HCT116 (cell line): Measurements from ENCODE around the gene TNNI2. TPM values are rescaled to one million over a fixed set of nuclear protein-coding genes. Genes with fewer than 3 reads are reported as not detected.

Experiments
- ATAC-seq: fragments of 200-7000 bp; cut with Tn5 transposase; 2 replicates; pipeline ENCODE4 v1.9.1; 2020; ENCODE audit warnings: mild to moderate bottlenecking, moderate library complexity
- BruUV-seq: library from RNA; stranded (reverse); fragments of 400-500 nt; replicated peaks from 2 replicates; lab custom pipeline; 2021; lab: Mats Ljungman, UMichigan
- CTCF ChIA-PET: fragments of 300-600 bp; sonication (Branson Sonifier 250); formaldehyde crosslinking; loops from one replicate; lab custom pipeline; 2021; ENCODE audit warnings: antibody characterized with exemption; lab: Charles Lee
- POLR2A ChIA-PET: fragments of 300-600, 350-600 bp; sonication (Branson Sonifier 250); formaldehyde crosslinking; loops from one replicate; lab custom pipeline; 2021; ENCODE audit warnings: antibody characterized with exemption; lab: Charles Lee
- RAD21 ChIA-PET, 2 experiments: fragments of 300-600 bp; sonication (Branson Sonifier 250); formaldehyde crosslinking; loops; one replicate each; lab custom pipeline; 2023; ENCODE audit warnings: low total read pairs in 2 of 2; ENCODE audit not compliant: uncharacterized antibody in 2 of 2, unreplicated experiment in 2 of 2, low non-redundant PET in 1 of 2; lab: Charles Lee
- DNase-seq: peaks from one replicate; pipeline ENCODE4 v3.0.0-alpha.2; 2010; ENCODE audit warnings: low read depth, low spot score
- H2AFZ ChIP-seq: fragments of 200-600 bp; shearing (Covaris generic), sonication (generic); 2 replicates; pipeline ENCODE4 v1.6.1; 2017; ENCODE audit warnings: low read depth, mixed run types, mixed read lengths, antibody characterized with exemption, low read length; ENCODE audit not compliant: poor library complexity, severe bottlenecking
- H3K27ac ChIP-seq: 2 replicates; pipeline ENCODE4 v1.5.1; 2012; ENCODE audit warnings: low read depth, low read length
- H3K27me3 ChIP-seq: fragments of 200-600 bp; sonication (generic); 2 replicates; pipeline ENCODE4 v1.6.1; 2016; ENCODE audit warnings: mixed run types, low read length, mixed read lengths; ENCODE audit not compliant: insufficient read depth
- H3K36me3 ChIP-seq, 2 experiments: fragments of 200-500 bp in 1 of 2; fragments of 200-600 bp in 1 of 2; sonication (Bioruptor generic) in 1 of 2; sonication (generic) in 1 of 2; 2 replicates each; pipeline versions ENCODE4 v1.5.1 to v1.6.1; 2014 to 2016; ENCODE audit warnings: low read length in 2 of 2, inconsistent platforms in 1 of 2, mixed read lengths in 1 of 2, mixed run types in 1 of 2; ENCODE audit not compliant: insufficient read depth in 2 of 2, control insufficient read depth in 1 of 2
- H3K4me1 ChIP-seq, 2 experiments: fragments of 200-600 bp in 1 of 2; sonication (generic) in 1 of 2; 2 replicates each; pipeline versions ENCODE4 v1.5.1 to v1.6.1; 2012 to 2017; ENCODE audit warnings: low read length in 2 of 2, inconsistent platforms in 1 of 2, mild to moderate bottlenecking in 1 of 2, mixed read lengths in 1 of 2, mixed run types in 1 of 2, moderate library complexity in 1 of 2; ENCODE audit not compliant: insufficient read depth in 2 of 2, control insufficient read depth in 1 of 2
- H3K4me2 ChIP-seq: fragments of 200-600 bp; sonication (generic); 2 replicates; pipeline ENCODE4 v1.6.1; 2017; ENCODE audit warnings: mixed run types, low read length, mixed read lengths
- H3K4me3 ChIP-seq, 2 experiments: fragments of 200-600 bp in 1 of 2; sonication (generic) in 1 of 2; replicated peaks in 1 of 2; 2 replicates each; pipeline ENCODE4 v1.5.1; 2011 to 2016; ENCODE audit warnings: low read length in 2 of 2, control low read depth in 1 of 2, low read depth in 1 of 2, mild to moderate bottlenecking in 1 of 2, mixed read lengths in 1 of 2, mixed run types in 1 of 2
- H3K79me2 ChIP-seq: fragments of 200-600 bp; sonication (generic); 2 replicates; pipeline ENCODE4 v1.6.1; 2017; ENCODE audit warnings: mild to moderate bottlenecking, mixed run types, low read length, moderate library complexity, mixed read lengths; ENCODE audit not compliant: insufficient read depth
- H3K9ac ChIP-seq: fragments of 200-600 bp; sonication (generic); 2 replicates; pipeline ENCODE4 v1.6.1; 2016; ENCODE audit warnings: low read length, mixed read lengths
- H3K9me2 ChIP-seq: fragments of 200-600 bp; sonication (generic), shearing (Covaris generic); 2 replicates; pipeline ENCODE4 v1.6.1; 2017; ENCODE audit warnings: mixed run types, mild to moderate bottlenecking, moderate library complexity; ENCODE audit not compliant: insufficient read depth
- H3K9me3 ChIP-seq, 2 experiments: fragments of 200-500 bp in 1 of 2; fragments of 200-600 bp in 1 of 2; sonication (Bioruptor generic) in 1 of 2; sonication (generic) in 1 of 2; 2 replicates each; pipeline ENCODE4 v1.6.1; 2014 to 2017; ENCODE audit warnings: low read length in 2 of 2, mixed read lengths in 2 of 2, inconsistent platforms in 1 of 2, low read depth in 1 of 2, mild to moderate bottlenecking in 1 of 2, mixed run types in 1 of 2, moderate library complexity in 1 of 2; ENCODE audit not compliant: control insufficient read depth in 1 of 2, insufficient read depth in 1 of 2
- H4K20me1 ChIP-seq: fragments of 200-600 bp; sonication (generic), shearing (Covaris generic); 2 replicates; pipeline ENCODE4 v1.6.1; 2017; ENCODE audit warnings: mixed run types, mild to moderate bottlenecking, moderate library complexity; ENCODE audit not compliant: insufficient read depth
- CBX3 ChIP-seq: IDR thresholded peaks from 2 replicates; pipeline ENCODE4 v1.6.1; 2012; ENCODE audit warnings: low read depth
- CEBPB ChIP-seq: IDR thresholded peaks from 2 replicates; pipeline ENCODE4 v1.6.1; 2012; ENCODE audit warnings: low read depth
- EGR1 ChIP-seq: IDR thresholded peaks from 2 replicates; pipeline ENCODE4 v1.6.1; 2012; ENCODE audit warnings: low read depth
- ELF1 ChIP-seq: IDR thresholded peaks from 2 replicates; pipeline ENCODE4 v1.6.1; 2012; ENCODE audit warnings: low read depth, borderline replicate concordance
- EZH2 ChIP-seq: fragments of 200-600 bp; sonication (generic); IDR thresholded peaks from 2 replicates; pipeline ENCODE4 v1.6.1; 2017; ENCODE audit warnings: antibody characterized with exemption, mixed run types
- EZH2phosphoT487 ChIP-seq: fragments of 200-600 bp; IDR thresholded peaks from 2 replicates; pipeline ENCODE4 v1.6.1; 2018; ENCODE audit warnings: antibody characterized with exemption, borderline replicate concordance
- JUND ChIP-seq: IDR thresholded peaks from 2 replicates; pipeline ENCODE4 v1.6.1; 2012
- POLR2AphosphoS5 ChIP-seq: IDR thresholded peaks from 2 replicates; pipeline ENCODE4 v1.6.1; 2011; ENCODE audit warnings: mild to moderate bottlenecking, low read depth, low read length, moderate library complexity
- RAD21 ChIP-seq: IDR thresholded peaks from 2 replicates; pipeline ENCODE4 v1.6.1; 2012; ENCODE audit warnings: low read depth, mild to moderate bottlenecking
- SIN3A ChIP-seq: IDR thresholded peaks from 2 replicates; pipeline ENCODE4 v1.6.1; 2012; ENCODE audit warnings: low read depth
- SP1 ChIP-seq: IDR thresholded peaks from 2 replicates; pipeline ENCODE4 v1.6.1; 2012; ENCODE audit warnings: low read depth
- SRF ChIP-seq: IDR thresholded peaks from 2 replicates; pipeline ENCODE4 v1.6.1; 2012; ENCODE audit warnings: low read depth
- TCF7L2 ChIP-seq: IDR thresholded peaks from 2 replicates; pipeline ENCODE4 v1.7.0; 2011; ENCODE audit warnings: borderline replicate concordance, inconsistent platforms; ENCODE audit not compliant: insufficient read depth, insufficient read length; ENCODE audit errors: extremely low read depth
- ZFX ChIP-seq: fragments of 450-650 bp; IDR thresholded peaks from 2 replicates; pipeline ENCODE4 v1.6.1; 2017
- ZNF274 ChIP-seq: fragments of 200-500 bp; sonication (Bioruptor generic); IDR thresholded peaks from 2 replicates; pipeline ENCODE4 v1.6.1; 2014; ENCODE audit warnings: mild to moderate bottlenecking, low read depth, low read length, inconsistent platforms
- intact Hi-C: fragments of 100-400 bp; cut with micrococcal nuclease; formaldehyde crosslinking; loops from 2 replicates; pipeline ENCODE4 v1.10.0; 2022
- total RNA-seq: library from RNA; stranded (reverse); gene quantifications from one replicate; pipeline ENCODE4 v1.2.1, GENCODE V29; 2021; ENCODE audit not compliant: unreplicated experiment
- TF ChIP-seq, protein P1 (sequence below): IDR thresholded peaks from 2 replicates; pipeline ENCODE4 v1.6.1; 2012
- TF ChIP-seq, protein P2 (sequence below): IDR thresholded peaks from 2 replicates; pipeline ENCODE4 v1.6.1; 2012
- TF ChIP-seq, protein P3 (sequence below), 3 experiments: fragments of 200-600 bp in 1 of 3; sonication (generic) in 1 of 3; IDR thresholded peaks in 2 of 3; conservative IDR thresholded peaks in 1 of 3; 2 replicates each; pipeline ENCODE4 v1.5.1; 2012 to 2017; ENCODE audit warnings: low read depth in 2 of 3, low read length in 2 of 3, antibody characterized with exemption in 1 of 3, borderline replicate concordance in 1 of 3, control low read depth in 1 of 3, mild to moderate bottlenecking in 1 of 3, mixed read lengths in 1 of 3, mixed run types in 1 of 3, moderate library complexity in 1 of 3; ENCODE audit not compliant: insufficient read depth in 1 of 3

Gene TNNI2
- total RNA-seq, 1 experiment from 2014 or later, result not detected

DNA sequence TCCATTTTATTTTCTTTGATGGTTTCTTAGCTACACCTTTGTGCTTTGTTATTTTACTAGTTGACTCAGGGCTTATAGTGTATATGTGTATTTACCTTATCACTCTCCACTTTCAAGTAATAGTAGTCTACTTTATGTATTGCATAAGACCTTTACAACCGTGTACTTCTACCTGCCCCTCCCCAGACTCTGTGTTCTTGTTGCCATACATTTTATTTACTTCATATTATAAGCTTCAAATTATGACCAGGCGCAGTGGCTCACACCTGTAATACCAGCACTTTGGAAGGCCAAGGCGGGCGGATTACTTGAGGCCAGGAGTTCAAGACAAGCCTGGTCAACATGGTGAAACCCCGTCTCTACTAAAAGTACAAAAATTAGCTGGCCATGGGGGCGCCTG is 46.9 kb upstream of the TNNI2 start:
- H3K4me1 ChIP-seq, result no peaks in the 10 kb centered on the region
- H3K36me3 ChIP-seq, result no peaks in the 10 kb centered on the region
- no peaks in the 10 kb centered on the region for H4K20me1 ChIP-seq
- RAD21 ChIA-PET, result no interaction called here
- intact Hi-C loops, result no loop called here
- H3K27ac ChIP-seq, result no peak overlapping the region
- no peak for ATAC-seq
- no peaks in the 10 kb centered on the region for H3K79me2 ChIP-seq
- CTCF ChIA-PET, result interaction anchor here (0.8 kb wide), 1 partner anchor 41 kb away, joined by 3 read pairs; no protein-coding TSS in a partner anchor
- H2AFZ ChIP-seq, result no peak overlapping the region
- H3K9me2 ChIP-seq, result no peaks in the 10 kb centered on the region
- POLR2A ChIA-PET, result no interaction called here
- no peak overlapping the region for H3K4me3 ChIP-seq
- DNase-seq, result no peak
- H3K27me3 ChIP-seq, result no peaks in the 10 kb centered on the region; the same call in 1 of the 2 replicates
- no TSS peak for BruUV-seq
- no peaks in the 10 kb centered on the region for H3K9me3 ChIP-seq
- no peak for TF ChIP-seq EGR1
- TF ChIP-seq SIN3A, result no peak
- no peak for TF ChIP-seq ZNF274
- no peak for TF ChIP-seq POLR2AphosphoS5
- TF ChIP-seq, all 23 proteins: peak for 0
- no peak overlapping the region for H3K9ac ChIP-seq
- no peak overlapping the region for H3K4me2 ChIP-seq

DNA sequence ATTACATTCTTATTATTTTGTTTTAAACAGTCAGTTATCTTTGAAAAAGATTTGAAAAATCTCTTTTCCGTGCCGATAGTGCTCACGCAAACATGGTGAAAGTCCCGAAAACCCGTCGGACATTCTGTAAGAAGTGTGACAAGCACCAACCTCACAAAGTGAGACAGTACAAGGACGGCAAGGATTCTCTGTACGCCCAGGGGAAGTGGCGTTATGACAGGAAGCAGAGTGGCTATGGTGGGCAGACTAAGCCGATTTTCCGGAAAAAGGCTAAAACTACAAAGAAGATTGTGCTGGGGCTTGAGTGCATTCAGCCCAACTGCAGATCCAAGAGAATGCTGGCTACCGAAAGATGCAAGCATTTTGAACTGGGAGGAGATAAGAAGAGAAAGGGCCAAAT is 46.3 kb upstream of the TNNI2 start:
- ChIA-PET CTCF (no interaction called here), POLR2A (no interaction called here), RAD21 (no interaction called here)
- Histone ChIP-seq H3K4me3 (no peak overlapping the region), H3K9me3 (no peaks in the 10 kb centered on the region), H3K27me3 (no peaks in the 10 kb centered on the region; the same call in 1 of the 2 replicates), H2AFZ (no peak overlapping the region), H3K4me1 (no peaks in the 10 kb centered on the region), H3K9ac (no peak overlapping the region), H3K79me2 (no peaks in the 10 kb centered on the region), H3K4me2 (no peak overlapping the region), H3K9me2 (no peaks in the 10 kb centered on the region), H3K36me3 (no peaks in the 10 kb centered on the region), H4K20me1 (no peaks in the 10 kb centered on the region), H3K27ac (no peak overlapping the region)
- DNase-seq (no peak), ATAC-seq (no peak)
- BruUV-seq, result no TSS peak
- intact Hi-C loops, result no loop called here
- TF ChIP-seq RAD21 (no peak), EZH2 (no peak), ZNF274 (no peak), EGR1 (no peak), CBX3 (no peak), SRF (no peak), ZFX (no peak), EZH2phosphoT487 (no peak), SP1 (no peak), JUND (no peak), ELF1 (no peak), CEBPB (no peak), TCF7L2 (no peak)
- TF ChIP-seq, protein P1, sequence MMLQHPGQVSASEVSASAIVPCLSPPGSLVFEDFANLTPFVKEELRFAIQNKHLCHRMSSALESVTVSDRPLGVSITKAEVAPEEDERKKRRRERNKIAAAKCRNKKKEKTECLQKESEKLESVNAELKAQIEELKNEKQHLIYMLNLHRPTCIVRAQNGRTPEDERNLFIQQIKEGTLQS, result no peak
- TF ChIP-seq, protein P2, sequence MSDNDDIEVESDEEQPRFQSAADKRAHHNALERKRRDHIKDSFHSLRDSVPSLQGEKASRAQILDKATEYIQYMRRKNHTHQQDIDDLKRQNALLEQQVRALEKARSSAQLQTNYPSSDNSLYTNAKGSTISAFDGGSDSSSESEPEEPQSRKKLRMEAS, result no peak
- TF ChIP-seq, protein P3, sequence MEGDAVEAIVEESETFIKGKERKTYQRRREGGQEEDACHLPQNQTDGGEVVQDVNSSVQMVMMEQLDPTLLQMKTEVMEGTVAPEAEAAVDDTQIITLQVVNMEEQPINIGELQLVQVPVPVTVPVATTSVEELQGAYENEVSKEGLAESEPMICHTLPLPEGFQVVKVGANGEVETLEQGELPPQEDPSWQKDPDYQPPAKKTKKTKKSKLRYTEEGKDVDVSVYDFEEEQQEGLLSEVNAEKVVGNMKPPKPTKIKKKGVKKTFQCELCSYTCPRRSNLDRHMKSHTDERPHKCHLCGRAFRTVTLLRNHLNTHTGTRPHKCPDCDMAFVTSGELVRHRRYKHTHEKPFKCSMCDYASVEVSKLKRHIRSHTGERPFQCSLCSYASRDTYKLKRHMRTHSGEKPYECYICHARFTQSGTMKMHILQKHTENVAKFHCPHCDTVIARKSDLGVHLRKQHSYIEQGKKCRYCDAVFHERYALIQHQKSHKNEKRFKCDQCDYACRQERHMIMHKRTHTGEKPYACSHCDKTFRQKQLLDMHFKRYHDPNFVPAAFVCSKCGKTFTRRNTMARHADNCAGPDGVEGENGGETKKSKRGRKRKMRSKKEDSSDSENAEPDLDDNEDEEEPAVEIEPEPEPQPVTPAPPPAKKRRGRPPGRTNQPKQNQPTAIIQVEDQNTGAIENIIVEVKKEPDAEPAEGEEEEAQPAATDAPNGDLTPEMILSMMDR (IDR thresholded peaks at IDR 0.05 in 2 of 3, conservative IDR thresholded peaks at IDR 0.05 in 1 of 3; ENCODE audit: borderline replicate concordance in 1 of 3, insufficient read depth in 1 of 3, low read depth in 2 of 3, low read length in 2 of 3), result no peak
